HT1080 (cell line): ENCODE data around the gene CEACAM20. TPM values are rescaled to one million over a fixed set of nuclear protein-coding genes. Genes with fewer than 3 reads are reported as not detected.
"Not testable (repeated sequence)": the region's sequence is repeated elsewhere in the genome, so short reads cannot be mapped to it uniquely, and the experiment has no call there.

Experiments used
- DNase-seq: peaks from one replicate; pipeline ENCODE4 v3.0.0-alpha.2; 2015; ENCODE audit warnings: low read depth
- small RNA-seq: library from RNA; depleted of rRNA; stranded (forward); fragments of <200 nt; gene quantifications from one replicate; pipeline ENCODE3, GENCODE V24; 2014
- total RNA-seq: library from RNA; depleted of rRNA; stranded (reverse); fragments of >200 nt; shearing (Covaris generic); gene quantifications from 2 replicates; pipeline ENCODE4 v1.2.3, GENCODE V29; 2014; rRNA removed

The CEACAM20 gene
- total RNA-seq, 1 experiment from 2014 or later: not detected

DNA sequence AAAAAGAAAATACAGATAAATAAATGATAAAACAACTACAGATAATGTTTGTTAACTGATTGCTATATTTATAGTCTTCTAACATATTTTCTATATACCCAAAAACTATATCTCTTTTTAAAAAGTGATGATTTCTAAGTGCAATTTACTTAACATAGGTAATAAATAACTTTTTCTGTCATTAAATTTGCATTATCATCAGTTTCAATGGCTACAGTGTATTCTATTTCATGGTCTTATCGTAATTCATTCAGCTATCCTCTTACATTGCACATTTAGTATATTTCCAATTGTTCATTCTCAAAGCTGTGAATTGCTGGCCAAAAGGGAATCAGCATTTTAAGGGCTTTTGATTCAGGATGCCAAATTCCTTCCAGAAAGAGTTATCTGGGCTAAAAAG is 32.8 kb downstream of the CEACAM20 start:
- no peak for DNase-seq

DNA sequence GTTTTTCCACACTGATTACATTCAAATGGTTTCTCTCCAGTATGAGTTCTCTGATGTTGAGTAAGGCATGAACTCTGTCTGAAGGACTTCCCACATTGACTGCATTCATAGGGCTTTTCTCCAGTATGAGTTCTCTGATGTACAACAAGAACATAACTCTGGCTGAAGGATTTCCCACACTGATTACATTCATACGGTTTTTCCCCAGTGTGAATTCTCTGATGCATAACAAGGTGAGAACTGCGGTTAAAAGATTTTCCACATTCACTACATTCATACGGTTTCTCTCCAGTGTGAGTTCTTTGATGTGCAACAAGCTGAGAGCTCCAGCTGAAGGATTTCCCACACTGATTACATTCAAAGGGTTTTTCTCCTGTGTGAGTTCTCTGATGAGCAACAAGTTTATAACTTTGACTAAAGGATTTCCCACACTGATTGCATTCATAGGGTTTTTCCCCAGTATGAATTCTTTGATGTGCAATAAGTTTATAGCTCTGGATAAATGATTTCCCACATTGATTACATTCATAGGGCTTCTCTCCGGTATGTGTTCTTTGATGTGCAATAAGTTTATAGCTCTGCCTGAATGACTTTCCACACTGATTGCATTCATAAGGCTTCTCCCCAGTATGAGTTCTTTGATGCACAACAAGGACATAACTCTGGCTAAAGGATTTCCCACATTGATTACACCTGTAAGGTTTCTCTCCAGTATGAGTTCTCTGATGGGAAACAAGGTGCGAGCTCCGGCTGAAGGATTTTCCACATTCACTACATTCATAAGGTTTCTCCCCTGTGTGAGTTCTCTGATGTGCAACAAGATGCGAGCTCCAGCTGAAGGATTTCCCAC is 52.7 kb downstream of the CEACAM20 start:
- DNase-seq: peak; percentile 25

DNA sequence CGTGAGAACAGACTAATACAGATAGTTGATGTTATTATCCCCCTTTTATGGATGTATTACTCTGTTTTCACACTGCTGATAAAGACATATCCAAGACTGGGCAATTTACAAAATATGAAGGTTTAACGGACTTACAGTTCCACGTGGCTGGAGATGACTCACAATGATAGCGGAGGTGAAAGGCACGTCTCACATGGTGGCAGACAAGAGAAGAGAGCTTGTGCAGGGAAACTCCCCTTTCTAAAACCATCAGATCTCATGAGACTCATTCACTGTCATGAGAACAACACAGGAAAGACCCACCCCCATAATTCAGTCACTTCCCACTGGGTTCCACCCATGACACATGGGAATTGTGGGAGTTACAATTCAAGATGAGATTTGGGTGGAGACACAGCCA is 60.7 kb downstream of the CEACAM20 start:
- DNase-seq: not testable (repeated sequence)

- not testable (repeated sequence) for DNase-seq
Measured at GRCh38 chr19:44462600-44463286, 66.7 kb downstream of the CEACAM20 start.

Small RNA genes within 50 kb of the gene (small RNA-seq; reads per million reads assigned to genes)
- gene AC243964.1: not detected

Other genes with a start within 250 kb of the CEACAM20 start
- gene ZNF235, start 224.7 kb downstream of the CEACAM20 start, total RNA-seq: 1.9 and 3.1 TPM in 2 replicates
- gene ZNF112, start 173.0 kb downstream of the CEACAM20 start, total RNA-seq: 4.0 TPM in 2 replicates
- gene ZNF285, start 128.1 kb downstream of the CEACAM20 start, total RNA-seq: 1.0 and 2.4 TPM in 2 replicates
- gene ZNF229, start 81.2 kb downstream of the CEACAM20 start, total RNA-seq: 5.8 and 7.3 TPM in 2 replicates
- gene ZNF180, start 29.2 kb downstream of the CEACAM20 start, total RNA-seq: 18.0 and 18.4 TPM in 2 replicates
- gene IGSF23, start 83.9 kb upstream of the CEACAM20 start, total RNA-seq: not detected in 2 replicates
- gene PVR, start 114.2 kb upstream of the CEACAM20 start, total RNA-seq: 97.9 and 110 TPM in 2 replicates
- 0.03 TPM in 1 of 2 replicates, not detected in the other for gene CEACAM19, start 141.8 kb upstream of the CEACAM20 start, total RNA-seq
- gene CEACAM16, start 169.5 kb upstream of the CEACAM20 start, total RNA-seq: not detected in 2 replicates
- 4.0 and 5.2 TPM in 2 replicates for gene BCL3, start 219.0 kb upstream of the CEACAM20 start, total RNA-seq
- gene CBLC, start 248.2 kb upstream of the CEACAM20 start, total RNA-seq: 0.33 TPM in 1 of 2 replicates, not detected in the other